Mucosa of descending colon (tissue), 3 donors: ENCODE results near the gene NINJ2. TPM values are rescaled to one million over a fixed set of nuclear protein-coding genes. Genes with fewer than 3 reads are reported as not detected.

ENCODE experiments used
- ATAC-seq: fragments of 200-7000 bp; cut with Tn5 transposase; one replicate; pipeline ENCODE4 v1.9.1; 2020; ENCODE audit warnings: mild to moderate bottlenecking, moderate library complexity
- DNase-seq, 3 donors: peaks; one replicate each; pipeline ENCODE4 v3.0.0-alpha.2; 2020
- H3K36me3 ChIP-seq: fragments of 200-600 bp; one replicate; pipeline ENCODE4 v1.8.0; 2021; ENCODE audit warnings: low read depth, mild to moderate bottlenecking
- H3K4me1 ChIP-seq: fragments of 200-600 bp; one replicate; pipeline ENCODE4 v1.8.0; 2021; ENCODE audit warnings: low read depth, mild to moderate bottlenecking
- H3K4me3 ChIP-seq: fragments of 200-600 bp; one replicate; pipeline ENCODE4 v1.8.0; 2021; ENCODE audit warnings: mild to moderate bottlenecking
- H3K9me3 ChIP-seq: fragments of 200-600 bp; one replicate; pipeline ENCODE4 v1.8.0; 2021; ENCODE audit warnings: mild to moderate bottlenecking
- CTCF ChIP-seq: fragments of 200-600 bp; IDR thresholded peaks from one replicate; pipeline ENCODE4 v1.8.0; 2022; ENCODE audit warnings: antibody characterized with exemption, mild to moderate bottlenecking
- intact Hi-C, 2 donors: fragments of 100-400 bp; cut with DNase I in 1 of 2; cut with micrococcal nuclease in 1 of 2; formaldehyde crosslinking; loops; one replicate each; pipeline versions ENCODE4 v1.11.0 to v1.11.1; 2022; cut with DNase I, micrococcal nuclease
- total RNA-seq, 3 donors: library from RNA; stranded (reverse); fragmentation: NEBNext Ultra II Directional in 2 of 3; extraction: Animal tissue kit (Norgen Biotek cat#: 25700) in 2 of 3; gene quantifications; one replicate each; pipeline versions ENCODE4 v1.2.1 to v1.2.4, GENCODE V29; 2021 to 2023
- donor health status: DM: no; HTN: no; CAD: no; lungs with moderate emphysema.
- donor health status: DM: no; HTN: no; CAD: no.
- donor health status: DM: no; HTN: yes; CAD: no.

The NINJ2 gene
- total RNA-seq, 3 donors from 2014 or later = 3.6 to 5.2 (median 3.8) TPM

DNA sequence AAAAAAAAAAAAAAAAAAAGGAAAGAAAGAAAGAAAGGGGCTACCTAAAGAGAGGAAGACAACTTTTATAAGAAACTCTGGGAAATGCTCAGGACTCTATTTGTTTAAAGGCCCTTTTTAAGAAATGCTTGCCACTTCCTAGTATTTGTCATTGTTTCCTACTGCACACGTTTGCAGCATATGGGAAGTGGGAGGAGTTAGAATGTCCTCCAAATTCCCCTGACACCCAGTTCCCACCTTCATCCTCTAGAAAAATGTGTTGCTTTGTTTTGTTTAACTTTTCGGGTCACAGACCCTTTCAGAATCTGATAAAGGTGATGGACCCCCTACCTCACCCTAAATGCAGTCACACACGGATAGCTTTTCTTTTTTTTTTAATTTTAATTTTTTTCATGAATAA is 40.8 kb downstream of the NINJ2 start:
- ATAC-seq = peak; percentile 49
- no peak for TF ChIP-seq CTCF
- no peak for DNase-seq
- no peaks in the 10 kb centered on the region for H3K9me3 ChIP-seq
- H3K4me3 ChIP-seq = no peak overlapping the region
- H3K4me1 ChIP-seq = no peaks in the 10 kb centered on the region
- no peaks in the 10 kb centered on the region for H3K36me3 ChIP-seq
- intact Hi-C loops = no loop called here

- DNase-seq (no peak), ATAC-seq (peak; percentile 20)
- H3K4me3 ChIP-seq = no peak overlapping the region
- H3K36me3 ChIP-seq = no peaks in the 10 kb centered on the region
- intact Hi-C loops = no loop called here
- H3K4me1 ChIP-seq = no peaks in the 10 kb centered on the region
- H3K9me3 ChIP-seq = no peaks in the 10 kb centered on the region
- TF ChIP-seq CTCF = no peak
These were observed 43.9 kb downstream of the NINJ2 start for GRCh38 chr12:619346-619745.

GRCh38 chr12:618605-619004 is 44.6 kb downstream of the NINJ2 start:
- Histone ChIP-seq H3K36me3 (no peaks in the 10 kb centered on the region), H3K4me1 (no peaks in the 10 kb centered on the region), H3K9me3 (no peaks in the 10 kb centered on the region), H3K4me3 (no peak overlapping the region)
- no peak for ATAC-seq
- no peak for TF ChIP-seq CTCF
- no peak for DNase-seq
- intact Hi-C loops = no loop called here

DNA sequence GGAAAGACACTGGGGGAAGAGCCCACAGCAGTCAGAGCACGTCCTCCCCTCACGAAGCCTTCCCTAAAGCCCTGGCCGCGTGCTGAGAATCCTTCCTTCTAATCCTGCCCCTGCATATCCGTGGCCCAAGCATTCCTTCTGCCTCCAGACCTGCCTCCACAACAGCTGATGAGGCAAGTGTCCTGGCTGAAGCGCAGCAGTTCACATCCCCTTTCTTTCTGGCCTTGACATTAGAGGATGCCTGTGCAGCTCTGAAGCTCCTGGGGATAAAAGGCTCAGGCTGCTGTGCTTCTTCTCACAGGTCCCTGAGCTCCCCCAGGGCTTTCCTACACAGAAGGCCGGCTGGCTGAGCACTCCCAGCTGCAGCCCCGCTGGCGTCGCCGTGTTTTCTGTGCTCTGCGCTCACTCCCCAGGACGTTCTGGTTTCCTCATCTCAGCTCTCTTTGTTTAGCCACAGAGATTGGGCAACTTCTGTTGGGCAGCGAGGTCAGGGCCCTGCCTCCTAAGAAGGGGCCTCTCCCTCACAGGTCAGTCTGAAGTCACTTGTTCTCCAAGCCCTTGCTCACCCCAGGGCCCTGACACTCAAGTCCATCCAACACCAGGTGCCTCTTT is 45.8 kb downstream of the NINJ2 start:
- intact Hi-C loops = no loop called here
- H3K36me3 ChIP-seq = no peaks in the 10 kb centered on the region
- no peaks in the 10 kb centered on the region for H3K9me3 ChIP-seq
- ATAC-seq = peak; percentile 56
- TF ChIP-seq CTCF = no peak
- H3K4me3 ChIP-seq = no peak overlapping the region
- peak in 1 of 3 donors; percentile 31 for DNase-seq
- no peaks in the 10 kb centered on the region for H3K4me1 ChIP-seq

- no peaks in the 10 kb centered on the region for H3K4me1 ChIP-seq
- intact Hi-C loops = no loop called here
- H3K4me3 ChIP-seq = no peak overlapping the region
- TF ChIP-seq CTCF = no peak
- H3K36me3 ChIP-seq = no peaks in the 10 kb centered on the region
- H3K9me3 ChIP-seq = no peaks in the 10 kb centered on the region
- ATAC-seq (no peak), DNase-seq (no peak)
These were observed 47.6 kb downstream of the NINJ2 start for GRCh38 chr12:615620-616019.
